Testis (tissue), 3 donors: ENCODE data around the gene KCNIP1. TPM values are rescaled to one million over a fixed set of nuclear protein-coding genes. Genes with fewer than 3 reads are reported as not detected.

ENCODE experiments used
- DNase-seq: peaks from one replicate; pipeline ENCODE4 v3.0.0-alpha.2; 2019
- H3K27ac ChIP-seq, 2 donors: fragments of 200-600 bp; sonication (generic); one replicate each; pipeline ENCODE4 v1.5.1; 2019
- H3K27me3 ChIP-seq: fragments of 200-600 bp; sonication (generic); one replicate; pipeline ENCODE4 v1.5.1; 2019
- H3K36me3 ChIP-seq: fragments of 200-600 bp; sonication (generic); one replicate; pipeline ENCODE4 v1.5.1; 2017; ENCODE audit warnings: low read depth; ENCODE audit errors: missing control alignments
- H3K4me1 ChIP-seq: fragments of 200-600 bp; sonication (generic); one replicate; pipeline ENCODE4 v1.5.1; 2019
- H3K4me3 ChIP-seq, 2 donors: fragments of 200-600 bp; sonication (generic); one replicate each; pipeline ENCODE4 v1.5.1; 2017 to 2019
- H3K9me3 ChIP-seq: fragments of 200-600 bp; sonication (generic); one replicate; pipeline ENCODE4 v1.5.1; 2017
- POLR2A ChIP-seq: fragments of 450-650 bp; IDR thresholded peaks from one replicate; pipeline ENCODE4 v1.6.1; 2017; ENCODE audit warnings: antibody characterized with exemption, mild to moderate bottlenecking, moderate library complexity
- WGBS, 2 donors: methylation state at CpG; one replicate each; pipeline ENCODE4 v1.1.5; 2018; 5-methylcytosine and 5-hydroxymethylcytosine counted together
- intact Hi-C: fragments of 100-400 bp; cut with DNase I; formaldehyde crosslinking; loops from one replicate; pipeline ENCODE4 v1.15.1; 2023; ENCODE audit warnings: low total_unique reads
- polyA plus RNA-seq: library from polyadenylated mRNA; stranded (reverse); fragments of 350-450 nt; fragmentation: Illumina TruSeq; extraction: RNeasy Lipid Tissue Mini Kit (QIAGEN cat#74804); gene quantifications from one replicate; pipeline ENCODE4 v1.2.3, GENCODE V29; 2014; ENCODE audit warnings: low read depth, low replicate concordance; ENCODE audit not compliant: insufficient read depth
- total RNA-seq, 2 donors: library from RNA; depleted of rRNA; stranded (reverse); fragments of >200 nt; gene quantifications; one replicate each; pipeline ENCODE4 v1.2.3, GENCODE V29; 2016
- TF ChIP-seq, protein P1 (sequence below), 3 experiments: fragments of 450-650 bp in 2 of 3; fragments of 200-600 bp in 1 of 3; sonication (generic) in 1 of 3; IDR thresholded peaks; one replicate each; pipeline ENCODE4 v1.5.1; 2016 to 2019; ENCODE audit warnings: antibody characterized with exemption in 3 of 3, mild to moderate bottlenecking in 2 of 3, moderate library complexity in 1 of 3

KCNIP1 gene
- total and polyA plus RNA-seq, 3 donors from 2014 or later = 5.9 to 14.8 (median 13.4) TPM

DNA sequence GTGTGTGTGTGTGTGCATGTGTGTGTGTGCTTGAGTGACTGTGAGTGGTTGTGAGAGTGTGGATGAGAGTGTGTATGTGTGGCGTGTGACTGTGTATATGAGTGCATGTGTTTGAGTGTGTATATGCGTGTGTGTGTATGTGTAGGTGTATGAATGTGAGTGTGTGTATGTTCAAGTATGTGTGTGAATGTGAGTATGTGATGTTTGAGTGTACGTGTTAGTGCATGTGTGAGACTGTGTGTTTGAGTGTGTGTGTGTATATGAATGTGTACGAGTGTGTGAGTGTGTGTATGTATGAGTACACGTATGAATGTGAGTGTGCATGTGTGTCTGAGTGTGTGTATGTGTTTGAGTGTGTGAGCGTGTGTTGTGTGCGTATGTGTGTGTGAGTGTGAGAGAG is 47.8 kb downstream of the KCNIP1 start:
- Histone ChIP-seq H3K27ac (no peak overlapping the region), H3K4me3 (no peak overlapping the region), H3K4me1 (peaks cover 8% of the 10 kb centered on the region), H3K36me3 (no peaks in the 10 kb centered on the region), H3K27me3 (no peaks in the 10 kb centered on the region), H3K9me3 (no peaks in the 10 kb centered on the region)
- 93 to 97% methylated on average over 7 of the region's 7 CpGs for WGBS, 2 donors
- intact Hi-C loops = no loop called here
- TF ChIP-seq, protein P1, sequence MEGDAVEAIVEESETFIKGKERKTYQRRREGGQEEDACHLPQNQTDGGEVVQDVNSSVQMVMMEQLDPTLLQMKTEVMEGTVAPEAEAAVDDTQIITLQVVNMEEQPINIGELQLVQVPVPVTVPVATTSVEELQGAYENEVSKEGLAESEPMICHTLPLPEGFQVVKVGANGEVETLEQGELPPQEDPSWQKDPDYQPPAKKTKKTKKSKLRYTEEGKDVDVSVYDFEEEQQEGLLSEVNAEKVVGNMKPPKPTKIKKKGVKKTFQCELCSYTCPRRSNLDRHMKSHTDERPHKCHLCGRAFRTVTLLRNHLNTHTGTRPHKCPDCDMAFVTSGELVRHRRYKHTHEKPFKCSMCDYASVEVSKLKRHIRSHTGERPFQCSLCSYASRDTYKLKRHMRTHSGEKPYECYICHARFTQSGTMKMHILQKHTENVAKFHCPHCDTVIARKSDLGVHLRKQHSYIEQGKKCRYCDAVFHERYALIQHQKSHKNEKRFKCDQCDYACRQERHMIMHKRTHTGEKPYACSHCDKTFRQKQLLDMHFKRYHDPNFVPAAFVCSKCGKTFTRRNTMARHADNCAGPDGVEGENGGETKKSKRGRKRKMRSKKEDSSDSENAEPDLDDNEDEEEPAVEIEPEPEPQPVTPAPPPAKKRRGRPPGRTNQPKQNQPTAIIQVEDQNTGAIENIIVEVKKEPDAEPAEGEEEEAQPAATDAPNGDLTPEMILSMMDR (IDR thresholded peaks at IDR 0.05) = no peak
- no peak for TF ChIP-seq POLR2A
- no peak for DNase-seq

- Histone ChIP-seq H3K27me3 (no peaks in the 10 kb centered on the region), H3K4me3 (no peak overlapping the region), H3K27ac (peak overlapping the region in 1 of 2 donors; percentile 32), H3K9me3 (no peaks in the 10 kb centered on the region), H3K36me3 (no peaks in the 10 kb centered on the region), H3K4me1 (peaks cover 8% of the 10 kb centered on the region)
- 27 to 49% methylated on average over 7 to 12 of the region's 12 CpGs for WGBS, 2 donors
- TF ChIP-seq, protein P1 (IDR thresholded peaks at IDR 0.05) = no peak
- TF ChIP-seq POLR2A = no peak
- peak; percentile 91 for DNase-seq
- intact Hi-C loops = no loop called here
Measured at GRCh38 chr5:170552621-170553115, 48.8 kb downstream of the KCNIP1 start.

DNA sequence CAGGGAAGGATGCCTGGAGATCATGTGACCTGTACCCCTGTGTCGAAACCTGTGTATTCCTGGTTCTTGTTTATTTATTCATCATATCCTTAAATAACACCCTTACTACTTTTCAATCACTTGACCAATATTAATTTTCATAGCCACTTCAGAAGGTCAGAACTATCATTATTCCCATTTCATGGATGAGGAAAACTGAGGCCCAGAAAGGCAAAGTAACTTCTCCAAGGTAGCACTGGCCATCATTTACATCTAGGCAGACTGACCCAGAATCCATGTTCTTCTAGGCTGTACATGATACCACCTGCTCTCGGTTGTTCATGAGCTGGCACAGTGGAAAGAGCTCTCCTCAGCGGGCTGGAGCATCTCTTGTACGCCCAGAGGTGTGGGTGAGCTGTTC is 49.4 kb downstream of the KCNIP1 start:
- Histone ChIP-seq H3K9me3 (no peaks in the 10 kb centered on the region), H3K27me3 (no peaks in the 10 kb centered on the region), H3K4me1 (peaks cover 8% of the 10 kb centered on the region), H3K36me3 (no peaks in the 10 kb centered on the region), H3K4me3 (no peak overlapping the region), H3K27ac (peak overlapping the region in 1 of 2 donors; percentile 32)
- intact Hi-C loops = no loop called here
- 87 to 91% methylated on average over 4 of the region's 4 CpGs for WGBS, 2 donors
- TF ChIP-seq POLR2A = no peak
- TF ChIP-seq, protein P1 (IDR thresholded peaks at IDR 0.05) = no peak
- no peak for DNase-seq

GRCh38 chr5:170554521-170555267 is 50.9 kb downstream of the KCNIP1 start:
- intact Hi-C loops = no loop called here
- Histone ChIP-seq H3K4me1 (peaks cover 8% of the 10 kb centered on the region), H3K4me3 (no peak overlapping the region), H3K36me3 (no peaks in the 10 kb centered on the region), H3K27me3 (no peaks in the 10 kb centered on the region), H3K9me3 (no peaks in the 10 kb centered on the region), H3K27ac (no peak overlapping the region)
- DNase-seq = no peak
- 69 to 76% methylated on average over 18 of the region's 18 CpGs for WGBS, 2 donors
- no peak for TF ChIP-seq POLR2A
- TF ChIP-seq, protein P1 (IDR thresholded peaks at IDR 0.05) = no peak

GRCh38 chr5:170557314-170557713 is 53.5 kb downstream of the KCNIP1 start:
- no peaks in the 10 kb centered on the region for H3K36me3 ChIP-seq
- H3K9me3 ChIP-seq = no peaks in the 10 kb centered on the region
- 68 to 74% methylated on average over 3 of the region's 3 CpGs for WGBS, 2 donors
- no peak overlapping the region for H3K27ac ChIP-seq
- TF ChIP-seq POLR2A = no peak
- TF ChIP-seq, protein P1 (IDR thresholded peaks at IDR 0.05) = no peak
- no peak overlapping the region for H3K4me3 ChIP-seq
- no peaks in the 10 kb centered on the region for H3K27me3 ChIP-seq
- H3K4me1 ChIP-seq = peaks cover 8% of the 10 kb centered on the region
- DNase-seq = no peak
- intact Hi-C loops = no loop called here
